Activated B cell treated with CpG ODN at 0.5 μM for 24 hours (primary cell): ENCODE data around the gene APLP2. TPM values are rescaled to one million over a fixed set of nuclear protein-coding genes. Genes with fewer than 3 reads are reported as not detected.

Experiments used
- ATAC-seq: fragments of 200-7000 bp; cut with Tn5 transposase; one replicate; pipeline ENCODE4 v1.10.0; 2021; ENCODE audit warnings: low read depth, mild to moderate bottlenecking, moderate library complexity
- CTCF ChIA-PET: fragments of 350-600 bp; sonication (Branson Sonifier 250); formaldehyde crosslinking; loops from one replicate; lab custom pipeline; 2021; ENCODE audit warnings: antibody characterized with exemption; lab: Charles Lee
- POLR2A ChIA-PET: fragments of 350-600 bp; sonication (Branson Sonifier 250); formaldehyde crosslinking; loops from one replicate; lab custom pipeline; 2021; ENCODE audit warnings: antibody characterized with exemption; lab: Charles Lee
- DNase-seq: peaks from one replicate; pipeline ENCODE4 v3.0.0; 2022
- H3K27ac Mint-ChIP-seq: one replicate; pipeline ENCODE4 v1.8.0; 2020; ENCODE audit warnings: mixed read lengths
- H3K27me3 Mint-ChIP-seq: one replicate; pipeline ENCODE4 v1.8.0; 2021; ENCODE audit warnings: mixed read lengths
- H3K36me3 Mint-ChIP-seq: one replicate; pipeline ENCODE4 v1.8.0; 2021; ENCODE audit warnings: low read depth, mixed read lengths
- H3K4me1 Mint-ChIP-seq: one replicate; pipeline ENCODE4 v1.8.0; 2021; ENCODE audit warnings: mixed read lengths
- H3K4me3 Mint-ChIP-seq: one replicate; pipeline ENCODE4 v1.8.0; 2020; ENCODE audit warnings: mild to moderate bottlenecking, mixed read lengths
- H3K9me3 Mint-ChIP-seq: one replicate; pipeline ENCODE4 v1.8.0; 2020; ENCODE audit warnings: mixed read lengths
- CTCF ChIP-seq: fragments of 200-600 bp; IDR thresholded peaks from one replicate; pipeline ENCODE4 v1.8.0; 2022; ENCODE audit warnings: antibody characterized with exemption, mild to moderate bottlenecking
- intact Hi-C: fragments of 100-400 bp; cut with micrococcal nuclease; formaldehyde crosslinking; loops from one replicate; pipeline ENCODE4 v1.15.1; 2024
- total RNA-seq: library from RNA; stranded (reverse); gene quantifications from 2 replicates; pipeline ENCODE4 v1.2.3, GENCODE V29; 2022

APLP2 gene
- total RNA-seq, 1 donor from 2014 or later: 50.8 TPM

GRCh38 chr11:130051082-130051481 lies 18.6 kb upstream of the APLP2 start:
- intact Hi-C loops: no loop called here
- H3K9me3 Mint-ChIP-seq: no peaks in the 10 kb centered on the region
- TF ChIP-seq CTCF: no peak
- no peaks in the 10 kb centered on the region for H3K36me3 Mint-ChIP-seq
- ATAC-seq (no peak), DNase-seq (no peak)
- H3K4me1 Mint-ChIP-seq: no peaks in the 10 kb centered on the region
- H3K4me3 Mint-ChIP-seq: no peak overlapping the region
- no peak overlapping the region for H3K27ac Mint-ChIP-seq
- CTCF ChIA-PET: no interaction called here
- H3K27me3 Mint-ChIP-seq: peaks cover 11% of the 10 kb centered on the region
- POLR2A ChIA-PET: no interaction called here

GRCh38 chr11:130052567-130052966 lies 17.1 kb upstream of the APLP2 start:
- no peak for TF ChIP-seq CTCF
- Mint-ChIP-seq H3K4me3 (no peak overlapping the region), H3K27me3 (peaks cover 14% of the 10 kb centered on the region), H3K4me1 (no peaks in the 10 kb centered on the region), H3K9me3 (no peaks in the 10 kb centered on the region), H3K36me3 (no peaks in the 10 kb centered on the region), H3K27ac (no peak overlapping the region)
- POLR2A ChIA-PET: no interaction called here
- intact Hi-C loops: no loop called here
- CTCF ChIA-PET: no interaction called here
- DNase-seq (no peak), ATAC-seq (no peak)

- intact Hi-C loops: no loop called here
- TF ChIP-seq CTCF: no peak
- DNase-seq (no peak), ATAC-seq (no peak)
- no peaks in the 10 kb centered on the region for H3K36me3 Mint-ChIP-seq
- H3K27ac Mint-ChIP-seq: no peak overlapping the region
- no peak overlapping the region for H3K4me3 Mint-ChIP-seq
- no peaks in the 10 kb centered on the region for H3K4me1 Mint-ChIP-seq
- peaks cover 25% of the 10 kb centered on the region for H3K27me3 Mint-ChIP-seq
- ChIA-PET POLR2A (interaction anchor here (0.6 kb wide), 1 partner anchor 151 kb away, joined by 5 read pairs; no protein-coding TSS in a partner anchor), CTCF (no interaction called here)
- H3K9me3 Mint-ChIP-seq: no peaks in the 10 kb centered on the region
Observed at GRCh38 chr11:130054966-130055365, 14.7 kb upstream of the APLP2 start.

- peaks cover 26% of the 10 kb centered on the region for H3K27me3 Mint-ChIP-seq
Observed at GRCh38 chr11:130055617-130056016, 14.1 kb upstream of the APLP2 start.

GRCh38 chr11:130061017-130061416 lies 8.7 kb upstream of the APLP2 start:
- no peak for ATAC-seq
- Mint-ChIP-seq H3K4me1 (peaks cover 7% of the 10 kb centered on the region), H3K36me3 (no peaks in the 10 kb centered on the region), H3K4me3 (no peak overlapping the region), H3K9me3 (no peaks in the 10 kb centered on the region), H3K27me3 (peaks cover 33% of the 10 kb centered on the region), H3K27ac (no peak overlapping the region)
- POLR2A ChIA-PET: no interaction called here
- no peak for TF ChIP-seq CTCF
- intact Hi-C loops: no loop called here
- no peak for DNase-seq
- CTCF ChIA-PET: interaction anchor here (1.2 kb wide), 1 partner anchor 71 kb away, joined by 4 read pairs; no protein-coding TSS in a partner anchor

More at GRCh38 chr11:130055617-130056016, 14.1 kb upstream of the APLP2 start:
- DNase-seq (no peak), ATAC-seq (no peak)
- H3K27ac Mint-ChIP-seq: no peak overlapping the region
- intact Hi-C loops: no loop called here
- CTCF ChIA-PET: no interaction called here
- no peaks in the 10 kb centered on the region for H3K4me1 Mint-ChIP-seq
- TF ChIP-seq CTCF: no peak
- H3K4me3 Mint-ChIP-seq: no peak overlapping the region
- no peaks in the 10 kb centered on the region for H3K36me3 Mint-ChIP-seq
- H3K9me3 Mint-ChIP-seq: no peaks in the 10 kb centered on the region
- POLR2A ChIA-PET: interaction anchor here (0.8 kb wide), 1 partner anchor 41 kb away, joined by 3 read pairs; no protein-coding TSS in a partner anchor
